Measurements from ENCODE around the gene ITGBL1. TPM values are rescaled to one million over a fixed set of nuclear protein-coding genes. Genes with fewer than 3 reads are reported as not detected.

Gene ITGBL1
- total and polyA plus RNA-seq, 2 of the 13 experiments (the other 11 are each of a cell fraction or from before 2014, with no cell fraction given) = 0.02 TPM; not detected in 1

DNA sequence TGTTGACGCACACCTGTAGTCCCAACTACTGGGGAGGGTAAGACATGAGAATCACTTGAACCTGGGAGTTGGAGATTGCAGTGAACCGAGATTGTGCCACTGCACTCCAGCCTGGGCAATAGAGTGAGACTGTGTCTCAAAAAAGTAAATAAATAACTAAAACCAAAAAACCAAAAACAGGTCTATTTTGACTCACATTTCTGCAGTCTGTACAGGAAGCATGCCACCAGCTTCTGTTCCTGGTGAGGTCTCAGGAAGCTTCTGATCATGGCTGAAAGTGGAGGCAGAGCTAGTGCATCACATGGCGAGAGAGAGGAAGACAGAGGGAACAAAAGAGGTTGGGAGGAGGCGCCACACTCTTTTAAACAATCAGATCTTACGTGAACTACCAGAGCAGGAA, 142.5 kb downstream of the ITGBL1 start (continued):
- TF ChIP-seq ZNF180 (CRISPR knock-in tag; IDR thresholded peaks at IDR 0.05; ENCODE audit: borderline replicate concordance, low read depth) (no peak), HOXD1 (CRISPR knock-in tag; IDR thresholded peaks at IDR 0.05) (no peak), TP53 (CRISPR knock-in tag; conservative IDR thresholded peaks at IDR 0.05) (no peak), HDAC2 (CRISPR knock-in tag; IDR thresholded peaks at IDR 0.05) (no peak), MIXL1 (CRISPR knock-in tag; IDR thresholded peaks at IDR 0.05) (no peak)
- TF ChIP-seq, protein P1, sequence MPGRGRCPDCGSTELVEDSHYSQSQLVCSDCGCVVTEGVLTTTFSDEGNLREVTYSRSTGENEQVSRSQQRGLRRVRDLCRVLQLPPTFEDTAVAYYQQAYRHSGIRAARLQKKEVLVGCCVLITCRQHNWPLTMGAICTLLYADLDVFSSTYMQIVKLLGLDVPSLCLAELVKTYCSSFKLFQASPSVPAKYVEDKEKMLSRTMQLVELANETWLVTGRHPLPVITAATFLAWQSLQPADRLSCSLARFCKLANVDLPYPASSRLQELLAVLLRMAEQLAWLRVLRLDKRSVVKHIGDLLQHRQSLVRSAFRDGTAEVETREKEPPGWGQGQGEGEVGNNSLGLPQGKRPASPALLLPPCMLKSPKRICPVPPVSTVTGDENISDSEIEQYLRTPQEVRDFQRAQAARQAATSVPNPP (CRISPR knock-in tag; IDR thresholded peaks at IDR 0.05) = no peak

DNA sequence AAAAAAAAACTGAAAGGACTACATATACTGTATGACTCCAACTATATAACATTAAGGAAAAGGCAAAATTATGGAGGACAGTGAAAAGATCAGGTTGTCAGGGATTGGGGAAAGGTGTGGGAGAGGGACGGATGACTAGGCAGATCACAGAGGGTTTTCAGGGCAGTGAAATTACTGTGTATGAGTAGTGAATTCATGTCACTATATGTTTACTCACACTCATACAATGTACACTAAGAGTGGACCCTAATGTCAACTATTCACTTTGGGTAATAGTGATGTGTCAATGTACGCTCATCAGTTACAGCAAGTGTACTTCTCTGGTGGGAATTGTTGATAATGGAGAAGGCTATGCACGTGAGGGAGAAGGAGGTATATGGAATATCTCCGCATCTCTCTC, 144.3 kb downstream of the ITGBL1 start:
- ChIA-PET CTCF (ENCODE audit: low intra/inter-chr PET ratio, low total read pairs) (no interaction called here), POLR2A (no interaction called here)
- no peaks in the 10 kb centered on the region for H3K27me3 ChIP-seq (ENCODE audit: control insufficient read depth in 1 of 2, insufficient read depth in 2 of 2, low read length in 2 of 2)
- H3K9me3 ChIP-seq (ENCODE audit: low read length) = no peaks in the 10 kb centered on the region
- H3K79me2 ChIP-seq (ENCODE audit: insufficient read depth, low read length) = no peaks in the 10 kb centered on the region
- in situ Hi-C loops (cut with HindIII; ENCODE audit: extremely low pct_ligation_motif_present, low pct_unique_long_range_greater_than_20kb) = no loop called here
- H3K27ac ChIP-seq (ENCODE audit: extremely low read length, insufficient read depth, low read length) = no peak overlapping the region
- H3K4me2 ChIP-seq (ENCODE audit: low read depth, low read length) = no peak overlapping the region
- H3K9ac ChIP-seq (ENCODE audit: insufficient read depth, low read depth, low read length) = no peak overlapping the region
- FAIRE-seq (no peak), DNase-seq (ENCODE audit: low spot score) (no peak), ATAC-seq (no peak)
- WGBS (ENCODE audit: low lambda C conversion rate) = 34% methylated on average over 4 of the region's 4 CpGs
- no peak for TF ChIP-seq ZNF775 (CRISPR knock-in tag; IDR thresholded peaks at IDR 0.05; ENCODE audit: borderline replicate concordance)
- no peak for TF ChIP-seq HIVEP1 (CRISPR knock-in tag; IDR thresholded peaks at IDR 0.05)
- TF ChIP-seq ZNF7 (CRISPR knock-in tag; IDR thresholded peaks at IDR 0.05) = no peak
- no peak for TF ChIP-seq NFYB (CRISPR knock-in tag; IDR thresholded peaks at IDR 0.05)
- TF ChIP-seq NPAS2 (CRISPR knock-in tag; IDR thresholded peaks at IDR 0.05; ENCODE audit: borderline replicate concordance) = no peak
- BruUV-seq (replicated peaks) = no TSS peak
- H3K4me3 ChIP-seq (replicated peaks in 1 of 3; ENCODE audit: insufficient read depth in 1 of 3, low read depth in 2 of 3, low read length in 3 of 3) = no peak overlapping the region
- H3K36me3 ChIP-seq (replicated peaks in 1 of 2; ENCODE audit: control insufficient read depth in 1 of 2, insufficient read depth in 2 of 2, low read length in 2 of 2) = no peaks in the 10 kb centered on the region
- H4K20me1 ChIP-seq (ENCODE audit: insufficient read depth, low read length) = no peaks in the 10 kb centered on the region
- intact Hi-C loops (cut with micrococcal nuclease; ENCODE audit: unreplicated experiment) = no loop called here
- H2AFZ ChIP-seq (ENCODE audit: low read length) = no peak overlapping the region
- no peaks in the 10 kb centered on the region for H3K4me1 ChIP-seq (ENCODE audit: insufficient read depth, low read length)

Measured in HepG2 (cell line).